Activated CD8-positive, alpha-beta T cell treated with anti-CD3 and anti-CD28 coated beads, Interleukin-2, amount 10 ng/mL, durations not matched to agents 7 days and 5 days (primary cell): ENCODE measurements around the gene MAIP1. TPM values are rescaled to one million over a fixed set of nuclear protein-coding genes. Genes with fewer than 3 reads are reported as not detected.

Experiments used
- ATAC-seq: fragments of 150-1000 bp; cut with Tn5 transposase; one replicate; pipeline ENCODE4 v1.10.0; 2021; ENCODE audit warnings: moderate library complexity
- CTCF ChIA-PET: fragments of 350-600 bp; sonication (Branson Sonifier 250); formaldehyde crosslinking; loops from one replicate; lab custom pipeline; 2021; ENCODE audit warnings: antibody characterized with exemption; lab: Charles Lee
- POLR2A ChIA-PET: fragments of 350-600 bp; sonication (Branson Sonifier 250); formaldehyde crosslinking; loops from one replicate; lab custom pipeline; 2021; ENCODE audit warnings: antibody characterized with exemption; lab: Charles Lee
- DNase-seq: peaks from one replicate; pipeline ENCODE4 v3.0.0-alpha.2; 2020
- H3K27ac Mint-ChIP-seq: one replicate; pipeline ENCODE4 v1.8.0; 2021; ENCODE audit warnings: mild to moderate bottlenecking, mixed read lengths
- H3K27me3 Mint-ChIP-seq: one replicate; pipeline ENCODE4 v1.8.0; 2021; ENCODE audit warnings: low read depth, mixed read lengths
- H3K36me3 Mint-ChIP-seq: one replicate; pipeline ENCODE4 v1.8.0; 2021; ENCODE audit warnings: low read depth, mixed read lengths
- H3K4me1 Mint-ChIP-seq: one replicate; pipeline ENCODE4 v1.8.0; 2021; ENCODE audit warnings: low read depth, mixed read lengths
- H3K4me3 Mint-ChIP-seq: one replicate; pipeline ENCODE4 v1.8.0; 2021; ENCODE audit warnings: mild to moderate bottlenecking, mixed read lengths
- H3K9me3 Mint-ChIP-seq: one replicate; pipeline ENCODE4 v1.8.0; 2022; ENCODE audit warnings: mixed read lengths; ENCODE audit not compliant: insufficient read depth
- total RNA-seq, 2 experiments: library from RNA; stranded (reverse); gene quantifications; one replicate each; pipeline ENCODE4 v1.2.3, GENCODE V29; 2021

Gene MAIP1
- total RNA-seq, 2 experiments from 2014 or later, result 21.5 to 21.9 TPM

- ATAC-seq, result no peak
Measured at GRCh38 chr2:199926806-199927205, 28.6 kb upstream of the MAIP1 start.

GRCh38 chr2:199928226-199928625 is 27.2 kb upstream of the MAIP1 start:
- H3K4me1 Mint-ChIP-seq, result no peaks in the 10 kb centered on the region
- peaks cover 47% of the 10 kb centered on the region for H3K36me3 Mint-ChIP-seq
- no peaks in the 10 kb centered on the region for H3K27me3 Mint-ChIP-seq
- ChIA-PET POLR2A (no interaction called here), CTCF (no interaction called here)
- no peak for ATAC-seq
- H3K4me3 Mint-ChIP-seq, result no peak overlapping the region
- no peak overlapping the region for H3K27ac Mint-ChIP-seq
- H3K9me3 Mint-ChIP-seq, result no peaks in the 10 kb centered on the region
- no peak for DNase-seq

More at GRCh38 chr2:199926806-199927205, 28.6 kb upstream of the MAIP1 start:
- Mint-ChIP-seq H3K27ac (no peak overlapping the region), H3K4me1 (peaks cover 4% of the 10 kb centered on the region), H3K4me3 (no peak overlapping the region), H3K9me3 (no peaks in the 10 kb centered on the region), H3K36me3 (peaks cover 42% of the 10 kb centered on the region), H3K27me3 (no peaks in the 10 kb centered on the region)
- no peak for DNase-seq
- CTCF ChIA-PET, result interaction anchor here (2.3 kb wide), 1 partner anchor 14 kb away, joined by 7 read pairs; no protein-coding TSS in a partner anchor
- POLR2A ChIA-PET, result no interaction called here

- H3K4me3 Mint-ChIP-seq, result no peak overlapping the region
- no peak for ATAC-seq
- H3K27ac Mint-ChIP-seq, result no peak overlapping the region
- no peaks in the 10 kb centered on the region for H3K9me3 Mint-ChIP-seq
- H3K36me3 Mint-ChIP-seq, result peaks cover 48% of the 10 kb centered on the region
- ChIA-PET POLR2A (no interaction called here), CTCF (no interaction called here)
- DNase-seq, result no peak
- no peaks in the 10 kb centered on the region for H3K4me1 Mint-ChIP-seq
- no peaks in the 10 kb centered on the region for H3K27me3 Mint-ChIP-seq
Measured at GRCh38 chr2:199928626-199929025, 26.8 kb upstream of the MAIP1 start.

GRCh38 chr2:199929262-199929661 is 26.1 kb upstream of the MAIP1 start:
- no peaks in the 10 kb centered on the region for H3K4me1 Mint-ChIP-seq
- DNase-seq (no peak), ATAC-seq (no peak)
- H3K36me3 Mint-ChIP-seq, result peaks cover 44% of the 10 kb centered on the region
- CTCF ChIA-PET, result no interaction called here
- no peaks in the 10 kb centered on the region for H3K9me3 Mint-ChIP-seq
- no peak overlapping the region for H3K27ac Mint-ChIP-seq
- no peaks in the 10 kb centered on the region for H3K27me3 Mint-ChIP-seq
- POLR2A ChIA-PET, result no interaction called here
- no peak overlapping the region for H3K4me3 Mint-ChIP-seq

- ATAC-seq, result no peak
- no peaks in the 10 kb centered on the region for H3K4me1 Mint-ChIP-seq
- H3K27me3 Mint-ChIP-seq, result no peaks in the 10 kb centered on the region
- CTCF ChIA-PET, result no interaction called here
- no peaks in the 10 kb centered on the region for H3K9me3 Mint-ChIP-seq
- DNase-seq, result no peak
- no peak overlapping the region for H3K27ac Mint-ChIP-seq
- no peak overlapping the region for H3K4me3 Mint-ChIP-seq
- H3K36me3 Mint-ChIP-seq, result peaks cover 37% of the 10 kb centered on the region
- POLR2A ChIA-PET, result no interaction called here
Measured at GRCh38 chr2:199932312-199932855, 23.0 kb upstream of the MAIP1 start.

- no peak overlapping the region for H3K4me3 Mint-ChIP-seq
- H3K9me3 Mint-ChIP-seq, result no peaks in the 10 kb centered on the region
- peaks cover 34% of the 10 kb centered on the region for H3K36me3 Mint-ChIP-seq
- CTCF ChIA-PET, result no interaction called here
- H3K27ac Mint-ChIP-seq, result no peak overlapping the region
- H3K27me3 Mint-ChIP-seq, result no peaks in the 10 kb centered on the region
- POLR2A ChIA-PET, result no interaction called here
- ATAC-seq (no peak), DNase-seq (no peak)
- no peaks in the 10 kb centered on the region for H3K4me1 Mint-ChIP-seq
Measured at GRCh38 chr2:199933466-199933865, 21.9 kb upstream of the MAIP1 start.

GRCh38 chr2:199936554-199936953 is 18.8 kb upstream of the MAIP1 start:
- ATAC-seq (no peak), DNase-seq (no peak)
- CTCF ChIA-PET, result no interaction called here
- peaks cover 4% of the 10 kb centered on the region for H3K4me1 Mint-ChIP-seq
- no peaks in the 10 kb centered on the region for H3K27me3 Mint-ChIP-seq
- peaks cover 30% of the 10 kb centered on the region for H3K36me3 Mint-ChIP-seq
- H3K4me3 Mint-ChIP-seq, result no peak overlapping the region
- POLR2A ChIA-PET, result interaction anchor here (0.7 kb wide), 1 partner anchor 59 kb away, joined by 3 read pairs; no protein-coding TSS in a partner anchor
- no peak overlapping the region for H3K27ac Mint-ChIP-seq
- no peaks in the 10 kb centered on the region for H3K9me3 Mint-ChIP-seq

- Mint-ChIP-seq H3K36me3 (peaks cover 34% of the 10 kb centered on the region), H3K4me3 (no peak overlapping the region), H3K4me1 (peaks cover 4% of the 10 kb centered on the region), H3K9me3 (no peaks in the 10 kb centered on the region), H3K27me3 (no peaks in the 10 kb centered on the region), H3K27ac (no peak overlapping the region)
- ChIA-PET POLR2A (no interaction called here), CTCF (interaction anchor here (0.8 to 1.7 kb wide), 10 partner anchors 9 to 531 kb away, joined by 3 to 7 read pairs (median 4); no protein-coding TSS in a partner anchor)
- peak; percentile 53 for ATAC-seq
- no peak for DNase-seq
Measured at GRCh38 chr2:199940373-199940772, 15.0 kb upstream of the MAIP1 start.

- H3K36me3 Mint-ChIP-seq, result peaks cover 45% of the 10 kb centered on the region
- H3K27me3 Mint-ChIP-seq, result no peaks in the 10 kb centered on the region
- no peak overlapping the region for H3K4me3 Mint-ChIP-seq
- POLR2A ChIA-PET, result no interaction called here
- no peak for DNase-seq
- CTCF ChIA-PET, result interaction anchor here (0.9 to 1.2 kb wide), 2 partner anchors 203 to 239 kb away, joined by 3 to 4 read pairs; no protein-coding TSS in a partner anchor
- H3K4me1 Mint-ChIP-seq, result peaks cover 14% of the 10 kb centered on the region
- H3K27ac Mint-ChIP-seq, result no peak overlapping the region
- no peak for ATAC-seq
- H3K9me3 Mint-ChIP-seq, result no peaks in the 10 kb centered on the region
Measured at GRCh38 chr2:199943373-199943772, 12.0 kb upstream of the MAIP1 start.

- POLR2A ChIA-PET, result no interaction called here
- H3K27me3 Mint-ChIP-seq, result no peaks in the 10 kb centered on the region
- no peaks in the 10 kb centered on the region for H3K9me3 Mint-ChIP-seq
- no peak for DNase-seq
- H3K36me3 Mint-ChIP-seq, result peaks cover 43% of the 10 kb centered on the region
- no peak for ATAC-seq
- H3K27ac Mint-ChIP-seq, result peak overlapping the region; percentile 13
- CTCF ChIA-PET, result no interaction called here
- peaks cover 20% of the 10 kb centered on the region for H3K4me1 Mint-ChIP-seq
- no peak overlapping the region for H3K4me3 Mint-ChIP-seq
Measured at GRCh38 chr2:199946196-199946595, 9.2 kb upstream of the MAIP1 start.

GRCh38 chr2:199946836-199947235 is 8.5 kb upstream of the MAIP1 start:
- Mint-ChIP-seq H3K27me3 (no peaks in the 10 kb centered on the region), H3K27ac (no peak overlapping the region), H3K9me3 (no peaks in the 10 kb centered on the region), H3K36me3 (peaks cover 43% of the 10 kb centered on the region), H3K4me1 (peaks cover 23% of the 10 kb centered on the region), H3K4me3 (no peak overlapping the region)
- CTCF ChIA-PET, result interaction anchor here (0.9 to 1.1 kb wide), 2 partner anchors 18 to 34 kb away, joined by 3 read pairs; no protein-coding TSS in a partner anchor
- DNase-seq, result no peak
- POLR2A ChIA-PET, result interaction anchor here (0.6 kb wide), 1 partner anchor 11 kb away, joined by 3 read pairs; no protein-coding TSS in a partner anchor
- no peak for ATAC-seq

- peaks cover 33% of the 10 kb centered on the region for H3K36me3 Mint-ChIP-seq
- no peaks in the 10 kb centered on the region for H3K9me3 Mint-ChIP-seq
- ChIA-PET CTCF (interaction anchor here (1.0 kb wide), 1 partner anchor 531 kb away, joined by 3 read pairs; no protein-coding TSS in a partner anchor), POLR2A (interaction anchor here (0.8 kb wide), 1 partner anchor 19 kb away, joined by 3 read pairs; no protein-coding TSS in a partner anchor)
- peaks cover 52% of the 10 kb centered on the region for H3K4me1 Mint-ChIP-seq
- no peak overlapping the region for H3K27ac Mint-ChIP-seq
- no peaks in the 10 kb centered on the region for H3K27me3 Mint-ChIP-seq
- H3K4me3 Mint-ChIP-seq, result no peak overlapping the region
- ATAC-seq (no peak), DNase-seq (no peak)
Measured at GRCh38 chr2:199950396-199950795, 5.0 kb upstream of the MAIP1 start.
